ENCODE measurements around the gene TEAD4. TPM values are rescaled to one million over a fixed set of nuclear protein-coding genes. Genes with fewer than 3 reads are reported as not detected.

The TEAD4 gene
- total and polyA plus RNA-seq, 2 donors (not counting 1 experiment from before 2014, with no cell fraction given), result 6.3 to 14.3 TPM

- H3K4me2 ChIP-seq (ENCODE audit: extremely low read depth, insufficient read depth, low read length), result no peak overlapping the region
- H3K79me2 ChIP-seq (ENCODE audit: control insufficient read depth, insufficient read depth, low read length), result no peaks in the 10 kb centered on the region
- no peak for DNase-seq (ENCODE audit: low read depth in 2 of 2)
- no peaks in the 10 kb centered on the region for H3K27me3 ChIP-seq (ENCODE audit: control insufficient read depth, insufficient read depth, low read length)
- no peak for TF ChIP-seq CTCF (conservative IDR thresholded peaks at IDR 0.05 in 1 of 2, IDR thresholded peaks at IDR 0.05 in 1 of 2; ENCODE audit: low read depth in 1 of 2, low read length in 2 of 2)
- no peak for TF ChIP-seq EZH2 (IDR thresholded peaks at IDR 0.05; ENCODE audit: low read length, missing control alignments)
- no peaks in the 10 kb centered on the region for H3K4me1 ChIP-seq (ENCODE audit: control insufficient read depth, extremely low read depth, insufficient read depth, low read length)
- no peak overlapping the region for H3K27ac ChIP-seq (ENCODE audit: insufficient read depth, low read length)
- no peaks in the 10 kb centered on the region for H3K9me3 ChIP-seq (ENCODE audit: control insufficient read depth, insufficient read depth, low read depth, low read length)
- no peak overlapping the region for H3K9ac ChIP-seq (ENCODE audit: insufficient read depth, low read length)
- no peaks in the 10 kb centered on the region for H4K20me1 ChIP-seq (ENCODE audit: control insufficient read depth, extremely low read depth, insufficient read depth, low read length)
- no peak overlapping the region for H2AFZ ChIP-seq (ENCODE audit: low read length)
- peaks cover 2% of the 10 kb centered on the region for H3K36me3 ChIP-seq (ENCODE audit: control insufficient read depth, insufficient read depth, low read length)
- H3K4me3 ChIP-seq (replicated peaks in 1 of 4; ENCODE audit: control extremely low read depth in 1 of 4, insufficient read depth in 1 of 4, low read depth in 3 of 4, low read length in 4 of 4), result no peak overlapping the region
Measured at GRCh38 chr12:3020399-3020798, 61.2 kb downstream of the TEAD4 start.

GRCh38 chr12:3020850-3021435 lies 61.7 kb downstream of the TEAD4 start:
- Histone ChIP-seq H2AFZ (ENCODE audit: low read length) (no peak overlapping the region), H3K79me2 (ENCODE audit: control insufficient read depth, insufficient read depth, low read length) (no peaks in the 10 kb centered on the region), H4K20me1 (ENCODE audit: control insufficient read depth, extremely low read depth, insufficient read depth, low read length) (no peaks in the 10 kb centered on the region), H3K27me3 (ENCODE audit: control insufficient read depth, insufficient read depth, low read length) (no peaks in the 10 kb centered on the region), H3K27ac (ENCODE audit: insufficient read depth, low read length) (no peak overlapping the region), H3K4me2 (ENCODE audit: extremely low read depth, insufficient read depth, low read length) (no peak overlapping the region), H3K9ac (ENCODE audit: insufficient read depth, low read length) (no peak overlapping the region), H3K36me3 (ENCODE audit: control insufficient read depth, insufficient read depth, low read length) (peaks cover 2% of the 10 kb centered on the region), H3K4me3 (replicated peaks in 1 of 4; ENCODE audit: control extremely low read depth in 1 of 4, insufficient read depth in 1 of 4, low read depth in 3 of 4, low read length in 4 of 4) (no peak overlapping the region), H3K4me1 (ENCODE audit: control insufficient read depth, extremely low read depth, insufficient read depth, low read length) (no peaks in the 10 kb centered on the region), H3K9me3 (ENCODE audit: control insufficient read depth, insufficient read depth, low read depth, low read length) (no peaks in the 10 kb centered on the region)
- no peak for DNase-seq (ENCODE audit: low read depth in 2 of 2)
- no peak for TF ChIP-seq CTCF (conservative IDR thresholded peaks at IDR 0.05 in 1 of 2, IDR thresholded peaks at IDR 0.05 in 1 of 2; ENCODE audit: low read depth in 1 of 2, low read length in 2 of 2)
- TF ChIP-seq EZH2 (IDR thresholded peaks at IDR 0.05; ENCODE audit: low read length, missing control alignments), result no peak

- no peak overlapping the region for H3K27ac ChIP-seq (ENCODE audit: insufficient read depth, low read length)
- H4K20me1 ChIP-seq (ENCODE audit: control insufficient read depth, extremely low read depth, insufficient read depth, low read length), result no peaks in the 10 kb centered on the region
- DNase-seq (ENCODE audit: low read depth in 2 of 2), result no peak
- H3K36me3 ChIP-seq (ENCODE audit: control insufficient read depth, insufficient read depth, low read length), result peaks cover 2% of the 10 kb centered on the region
- no peaks in the 10 kb centered on the region for H3K27me3 ChIP-seq (ENCODE audit: control insufficient read depth, insufficient read depth, low read length)
- no peak overlapping the region for H3K9ac ChIP-seq (ENCODE audit: insufficient read depth, low read length)
- H3K4me3 ChIP-seq (replicated peaks in 1 of 4; ENCODE audit: control extremely low read depth in 1 of 4, insufficient read depth in 1 of 4, low read depth in 3 of 4, low read length in 4 of 4), result no peak overlapping the region
- no peak overlapping the region for H3K4me2 ChIP-seq (ENCODE audit: extremely low read depth, insufficient read depth, low read length)
- H3K9me3 ChIP-seq (ENCODE audit: control insufficient read depth, insufficient read depth, low read depth, low read length), result no peaks in the 10 kb centered on the region
- no peaks in the 10 kb centered on the region for H3K4me1 ChIP-seq (ENCODE audit: control insufficient read depth, extremely low read depth, insufficient read depth, low read length)
- no peak for TF ChIP-seq EZH2 (IDR thresholded peaks at IDR 0.05; ENCODE audit: low read length, missing control alignments)
- TF ChIP-seq CTCF (conservative IDR thresholded peaks at IDR 0.05 in 1 of 2, IDR thresholded peaks at IDR 0.05 in 1 of 2; ENCODE audit: low read depth in 1 of 2, low read length in 2 of 2), result no peak
- no peak overlapping the region for H2AFZ ChIP-seq (ENCODE audit: low read length)
- no peaks in the 10 kb centered on the region for H3K79me2 ChIP-seq (ENCODE audit: control insufficient read depth, insufficient read depth, low read length)
Measured at GRCh38 chr12:3022411-3022810, 63.2 kb downstream of the TEAD4 start.
